Heart left ventricle (tissue), 16 donors: ENCODE results near the gene IBTK. TPM values are rescaled to one million over a fixed set of nuclear protein-coding genes. Genes with fewer than 3 reads are reported as not detected.
"Not testable (repeated sequence)": the region's sequence is repeated elsewhere in the genome, so short reads cannot be mapped to it uniquely, and the experiment has no call there.

Source experiments
- ATAC-seq, 4 donors: fragments of 200-7000 bp; cut with Tn5 transposase; one replicate each; pipeline ENCODE4 v1.9.1; 2020 to 2022; ENCODE audit warnings: moderate library complexity in 4 of 4, mild to moderate bottlenecking in 3 of 4, moderate number of reproducible peaks in 1 of 4
- DNase-seq, 5 donors: peaks; one replicate each; pipeline ENCODE4 v3.0.0-alpha.2; 2020
- H3K27ac ChIP-seq, 12 donors: fragments of 200-600 bp; sonication (generic) in 4 of 12; one replicate each; pipeline versions ENCODE4 v1.5.0 to v1.8.0; 2016 to 2022; ENCODE audit warnings: mild to moderate bottlenecking in 2 of 12
- H3K27me3 ChIP-seq, 9 donors: fragments of 200-600 bp; sonication (generic) in 2 of 9; one replicate each; pipeline versions ENCODE4 v1.5.1 to v1.8.0; 2016 to 2022; ENCODE audit warnings: mild to moderate bottlenecking in 3 of 9
- H3K36me3 ChIP-seq, 9 donors: fragments of 200-600 bp; sonication (generic) in 2 of 9; one replicate each; pipeline versions ENCODE4 v1.5.0 to v1.8.0; 2018 to 2022; ENCODE audit warnings: mild to moderate bottlenecking in 2 of 9
- H3K4me1 ChIP-seq, 12 donors: fragments of 200-600 bp; sonication (generic) in 4 of 12; one replicate each; pipeline versions ENCODE4 v1.5.0 to v1.8.0; 2016 to 2022; ENCODE audit warnings: mild to moderate bottlenecking in 3 of 12
- H3K4me3 ChIP-seq, 12 donors: fragments of 200-600 bp; sonication (generic) in 4 of 12; one replicate each; pipeline versions ENCODE4 v1.5.0 to v1.8.0; 2017 to 2022; ENCODE audit warnings: mild to moderate bottlenecking in 9 of 12, moderate library complexity in 4 of 12
- H3K9me3 ChIP-seq, 12 donors: fragments of 200-600 bp; sonication (generic) in 4 of 12; one replicate each; pipeline versions ENCODE4 v1.5.0 to v1.8.0; 2016 to 2022; ENCODE audit warnings: mild to moderate bottlenecking in 1 of 12
- CTCF ChIP-seq, 12 donors: fragments of 200-600 bp; sonication (generic) in 4 of 12; IDR thresholded peaks; one replicate each; pipeline versions ENCODE4 v1.5.0 to v1.8.0; 2018 to 2022; ENCODE audit warnings: antibody characterized with exemption in 12 of 12, mild to moderate bottlenecking in 5 of 12
- POLR2A ChIP-seq, 2 donors: fragments of 450-650 bp; IDR thresholded peaks; one replicate each; pipeline ENCODE4 v1.6.1; 2017; ENCODE audit warnings: antibody characterized with exemption in 2 of 2, mild to moderate bottlenecking in 2 of 2, moderate library complexity in 2 of 2
- WGBS, 4 donors: extraction: QIAGEN DNeasy Blood & Tissue Kit in 2 of 4; methylation state at CpG; one replicate each; pipeline versions ENCODE4 v1.1.5 to v1.1.7; 2013 to 2018; 5-methylcytosine and 5-hydroxymethylcytosine counted together
- intact Hi-C, 10 donors: fragments of 100-400 bp; cut with DNase I; formaldehyde crosslinking; loops; one replicate each; pipeline versions ENCODE4 v1.11.1 to v1.14.2; 2022
- polyA plus RNA-seq, 2 donors: library from polyadenylated mRNA; stranded (reverse); fragments of 200-250 nt; gene quantifications; one replicate each; pipeline ENCODE4 v1.2.3, GENCODE V29; 2013
- total RNA-seq, 9 donors: library from RNA; depleted of rRNA in 2 of 9; stranded (reverse); fragments of >200 nt in 2 of 9; fragmentation: NEBNext Ultra II Directional in 3 of 9; extraction: Animal tissue kit (Norgen Biotek cat#: 25700) in 3 of 9; gene quantifications; one replicate each; pipeline versions ENCODE4 v1.1.0 to v1.2.4, GENCODE V29; 2016 to 2023
- donor health status: ischemic (EF 13 %, LVEDD 7.1; RV severe dilation, severe dysfunction).
- donor health status: healthy with polysubstance abuse.
- donor health status: DM: no; HTN: yes; CAD: no.
- donor health status: DM: no; HTN: no; CAD: no.
- donor health status: ischemic (EF 25% LVEDD 6.9; RV normal size, moderate dysfunction).
- donor health status: ischemic (EF 25% LVEDD 5.7; RV mildly dilated, moderate dysfunction).
- donor health status: healthy.
- donor health status: DM: yes; HTN: yes; CAD: no.
- donor health status: ischemic (EF 35%, LVEDD 5.7; RV mildly dilated, moderate dysfunction).
- donor health status: nonischemic (EF 11% LVEDD 7.7; RV severe dilation, severe dysfunction).
- donor health status: DM: yes; HTN: yes; CAD: no.
- donor health status: PGD.
- donor health status: ischemic (EF 29% LVEDD 5.4; RV normal size, mild dysfunction).
- donor health status: nonischemic (EF 23%, LVEDD 6.1; RV moderate dilation, normal function).

Gene IBTK
- total and polyA plus RNA-seq, 11 donors = 19.4 to 39.2 (median 28.7) TPM

- intact Hi-C loops = loop anchor here in 1 of 10 donors (10.0 kb wide), 1 partner anchor 934 kb away; the partner anchor contains the start of genes PGM3 and RWDD2A
- Histone ChIP-seq H3K27me3 (no peaks in the 10 kb centered on the region), H3K27ac (peak overlapping the region in 1 of 12 donors; percentile 55), H3K36me3 (no peaks in the 10 kb centered on the region), H3K9me3 (no peaks in the 10 kb centered on the region), H3K4me1 (peaks cover 0 to 22% (median 1%) of the 10 kb centered on the region in 12 donors), H3K4me3 (no peak overlapping the region)
- peak in 1 of 4 donors; percentile 43 for ATAC-seq
- 76 to 90% (median 78%) methylated on average over 2 of the region's 2 CpGs for WGBS, 4 donors
- no peak for TF ChIP-seq POLR2A (IDR thresholded peaks at IDR 0.05)
- no peak for TF ChIP-seq CTCF (IDR thresholded peaks at IDR 0.05)
- DNase-seq = no peak
These were observed 13.6 kb upstream of the IBTK start for GRCh38 chr6:82260997-82261732.

- H3K9me3 ChIP-seq = no peaks in the 10 kb centered on the region
- 84 to 97% (median 94%) methylated on average over 1 of the region's 1 CpG for WGBS, 4 donors
- no peak for DNase-seq
- no peak overlapping the region for H3K27ac ChIP-seq
- no peak for ATAC-seq
- intact Hi-C loops = loop anchor here in 2 of 10 donors (5.0 to 10.0 kb wide), 2 partner anchors 798 to 955 kb away; no protein-coding TSS in a partner anchor
- no peak for TF ChIP-seq POLR2A (IDR thresholded peaks at IDR 0.05)
- no peak for TF ChIP-seq CTCF (IDR thresholded peaks at IDR 0.05)
- peaks cover 0 to 22% (median 1%) of the 10 kb centered on the region in 12 donors for H3K4me1 ChIP-seq
- no peak overlapping the region for H3K4me3 ChIP-seq
- no peaks in the 10 kb centered on the region for H3K36me3 ChIP-seq
- H3K27me3 ChIP-seq = no peaks in the 10 kb centered on the region
These were observed 11.8 kb upstream of the IBTK start for GRCh38 chr6:82259389-82259788.

- peaks cover 0 to 22% (median 1%) of the 10 kb centered on the region in 12 donors for H3K4me1 ChIP-seq
- DNase-seq = no peak
- WGBS, 4 donors = 53 to 71% (median 65%) methylated on average over 1 of the region's 1 CpG
- no peak for ATAC-seq
- intact Hi-C loops = loop anchor here in 2 of 10 donors (5.0 to 10.0 kb wide), 2 partner anchors 800 to 958 kb away; no protein-coding TSS in a partner anchor
- no peak overlapping the region for H3K27ac ChIP-seq
- no peak for TF ChIP-seq CTCF (IDR thresholded peaks at IDR 0.05)
- TF ChIP-seq POLR2A (IDR thresholded peaks at IDR 0.05) = no peak
- no peaks in the 10 kb centered on the region for H3K27me3 ChIP-seq
- H3K9me3 ChIP-seq = no peaks in the 10 kb centered on the region
- no peak overlapping the region for H3K4me3 ChIP-seq
- no peaks in the 10 kb centered on the region for H3K36me3 ChIP-seq
These were observed 9.7 kb upstream of the IBTK start for GRCh38 chr6:82257088-82257774.

- not testable (repeated sequence) for H3K36me3 ChIP-seq, H3K27ac ChIP-seq, H3K27me3 ChIP-seq, H3K4me3 ChIP-seq, ATAC-seq, DNase-seq, H3K4me1 ChIP-seq, H3K9me3 ChIP-seq
- 91 to 99% (median 95%) methylated on average over 5 of the region's 5 CpGs for WGBS, 4 donors
- intact Hi-C loops = loop anchor here in 8 of 10 donors (5.0 to 10.0 kb wide), 3 partner anchors 803 to 963 kb away; no protein-coding TSS in a partner anchor
These were observed 7.2 kb upstream of the IBTK start for GRCh38 chr6:82254722-82255121.
